Type B pancreatic cell (in vitro differentiated cells): ENCODE data around the gene PODXL. TPM values are rescaled to one million over a fixed set of nuclear protein-coding genes. Genes with fewer than 3 reads are reported as not detected.

Experiments used
- DNase-seq: peaks from one replicate; pipeline ENCODE4 v3.0.0; 2021; ENCODE audit warnings: mixed read lengths; ENCODE audit not compliant: unreplicated experiment; ENCODE audit errors: extremely low spot score
- H3K27ac Mint-ChIP-seq: 2 replicates; pipeline ENCODE4 v1.8.0; 2021; ENCODE audit warnings: mild to moderate bottlenecking, mixed read lengths
- H3K27me3 Mint-ChIP-seq: 2 replicates; pipeline ENCODE4 v1.8.0; 2021; ENCODE audit warnings: mixed read lengths
- H3K36me3 Mint-ChIP-seq: 2 replicates; pipeline ENCODE4 v1.8.0; 2021; ENCODE audit warnings: mixed read lengths
- H3K4me1 Mint-ChIP-seq: one replicate; pipeline ENCODE4 v1.8.0; 2021; ENCODE audit warnings: mixed read lengths; ENCODE audit not compliant: unreplicated experiment
- H3K4me3 Mint-ChIP-seq: 2 replicates; pipeline ENCODE4 v1.8.0; 2021; ENCODE audit warnings: mild to moderate bottlenecking, mixed read lengths
- H3K9me3 Mint-ChIP-seq: 2 replicates; pipeline ENCODE4 v1.8.0; 2021; ENCODE audit warnings: mixed read lengths
- total RNA-seq: library from RNA; stranded (reverse); gene quantifications from 2 replicates; pipeline ENCODE4 v1.2.1, GENCODE V29; 2021; ENCODE audit warnings: low replicate concordance
- TF ChIP-seq, protein P1 (sequence below): fragments of 200-600 bp; sonication (generic); conservative IDR thresholded peaks from 2 replicates; pipeline ENCODE4 v1.5.0; 2021; ENCODE audit warnings: antibody characterized with exemption, mild to moderate bottlenecking

Gene PODXL
- total RNA-seq, 1 donor from 2014 or later = 44.1 TPM

DNA sequence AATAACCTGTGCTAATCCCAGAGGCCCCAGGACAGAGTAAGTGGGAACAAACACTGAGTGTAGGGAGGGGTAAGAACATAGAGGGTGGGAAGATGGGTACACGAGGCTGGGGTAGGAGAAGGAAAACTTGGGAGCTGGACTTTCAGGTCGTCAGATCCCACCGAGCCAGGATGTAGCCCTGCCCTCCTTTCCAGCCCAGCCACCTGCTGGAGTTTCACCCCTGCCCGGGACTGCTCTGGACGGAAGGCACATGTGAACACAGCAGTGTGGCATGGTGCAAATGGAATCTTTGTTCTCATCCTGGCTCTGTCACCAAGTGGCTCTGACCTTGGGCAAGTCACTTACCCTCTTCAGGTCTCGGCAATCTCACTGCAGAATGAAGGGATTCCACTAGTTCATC is 52.8 kb downstream of the PODXL start:
- no peaks in the 10 kb centered on the region for H3K36me3 Mint-ChIP-seq
- TF ChIP-seq, protein P1, sequence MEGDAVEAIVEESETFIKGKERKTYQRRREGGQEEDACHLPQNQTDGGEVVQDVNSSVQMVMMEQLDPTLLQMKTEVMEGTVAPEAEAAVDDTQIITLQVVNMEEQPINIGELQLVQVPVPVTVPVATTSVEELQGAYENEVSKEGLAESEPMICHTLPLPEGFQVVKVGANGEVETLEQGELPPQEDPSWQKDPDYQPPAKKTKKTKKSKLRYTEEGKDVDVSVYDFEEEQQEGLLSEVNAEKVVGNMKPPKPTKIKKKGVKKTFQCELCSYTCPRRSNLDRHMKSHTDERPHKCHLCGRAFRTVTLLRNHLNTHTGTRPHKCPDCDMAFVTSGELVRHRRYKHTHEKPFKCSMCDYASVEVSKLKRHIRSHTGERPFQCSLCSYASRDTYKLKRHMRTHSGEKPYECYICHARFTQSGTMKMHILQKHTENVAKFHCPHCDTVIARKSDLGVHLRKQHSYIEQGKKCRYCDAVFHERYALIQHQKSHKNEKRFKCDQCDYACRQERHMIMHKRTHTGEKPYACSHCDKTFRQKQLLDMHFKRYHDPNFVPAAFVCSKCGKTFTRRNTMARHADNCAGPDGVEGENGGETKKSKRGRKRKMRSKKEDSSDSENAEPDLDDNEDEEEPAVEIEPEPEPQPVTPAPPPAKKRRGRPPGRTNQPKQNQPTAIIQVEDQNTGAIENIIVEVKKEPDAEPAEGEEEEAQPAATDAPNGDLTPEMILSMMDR = no peak
- H3K27ac Mint-ChIP-seq = no peak overlapping the region
- no peaks in the 10 kb centered on the region for H3K27me3 Mint-ChIP-seq
- DNase-seq = no peak
- no peak overlapping the region for H3K4me3 Mint-ChIP-seq
- peaks cover 31% of the 10 kb centered on the region for H3K4me1 Mint-ChIP-seq
- no peaks in the 10 kb centered on the region for H3K9me3 Mint-ChIP-seq

DNA sequence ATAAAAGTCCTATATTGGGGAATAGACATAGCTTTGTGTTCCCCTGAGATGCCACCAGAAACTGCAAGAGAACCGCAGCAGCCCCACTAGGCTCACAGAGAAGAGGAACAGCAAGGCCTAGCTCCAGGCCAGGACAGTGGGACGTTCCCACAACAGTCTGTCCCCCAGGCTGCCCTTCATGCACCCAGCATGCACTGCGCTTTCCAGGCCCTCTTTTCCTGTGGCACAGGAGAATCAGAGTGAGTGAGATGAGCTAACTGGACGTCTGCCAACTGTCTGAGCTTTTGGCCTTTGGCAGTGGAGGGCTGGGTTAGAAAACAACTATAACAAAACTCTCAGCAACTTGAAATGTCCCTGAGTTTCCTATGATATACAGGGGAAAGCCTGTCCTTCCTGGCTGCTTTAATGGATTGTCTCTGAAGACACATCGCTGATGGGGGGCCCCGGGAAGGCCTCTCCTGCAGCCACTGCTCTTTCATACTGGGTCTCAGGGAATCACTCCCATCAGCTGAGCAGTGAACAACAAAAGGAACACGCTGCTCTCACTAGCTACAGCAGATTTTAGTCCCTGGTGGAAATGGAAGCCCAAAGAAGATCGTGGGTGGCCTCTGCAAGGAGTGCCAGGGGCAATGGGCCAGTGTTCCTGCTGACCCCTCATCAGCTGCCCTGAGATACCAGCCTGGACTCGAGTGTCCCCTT is 53.5 kb downstream of the PODXL start:
- no peaks in the 10 kb centered on the region for H3K27me3 Mint-ChIP-seq
- no peaks in the 10 kb centered on the region for H3K9me3 Mint-ChIP-seq
- H3K27ac Mint-ChIP-seq = no peak overlapping the region
- no peak for DNase-seq
- no peaks in the 10 kb centered on the region for H3K36me3 Mint-ChIP-seq
- H3K4me1 Mint-ChIP-seq = peaks cover 27% of the 10 kb centered on the region
- TF ChIP-seq, protein P1 = no peak
- no peak overlapping the region for H3K4me3 Mint-ChIP-seq

DNA sequence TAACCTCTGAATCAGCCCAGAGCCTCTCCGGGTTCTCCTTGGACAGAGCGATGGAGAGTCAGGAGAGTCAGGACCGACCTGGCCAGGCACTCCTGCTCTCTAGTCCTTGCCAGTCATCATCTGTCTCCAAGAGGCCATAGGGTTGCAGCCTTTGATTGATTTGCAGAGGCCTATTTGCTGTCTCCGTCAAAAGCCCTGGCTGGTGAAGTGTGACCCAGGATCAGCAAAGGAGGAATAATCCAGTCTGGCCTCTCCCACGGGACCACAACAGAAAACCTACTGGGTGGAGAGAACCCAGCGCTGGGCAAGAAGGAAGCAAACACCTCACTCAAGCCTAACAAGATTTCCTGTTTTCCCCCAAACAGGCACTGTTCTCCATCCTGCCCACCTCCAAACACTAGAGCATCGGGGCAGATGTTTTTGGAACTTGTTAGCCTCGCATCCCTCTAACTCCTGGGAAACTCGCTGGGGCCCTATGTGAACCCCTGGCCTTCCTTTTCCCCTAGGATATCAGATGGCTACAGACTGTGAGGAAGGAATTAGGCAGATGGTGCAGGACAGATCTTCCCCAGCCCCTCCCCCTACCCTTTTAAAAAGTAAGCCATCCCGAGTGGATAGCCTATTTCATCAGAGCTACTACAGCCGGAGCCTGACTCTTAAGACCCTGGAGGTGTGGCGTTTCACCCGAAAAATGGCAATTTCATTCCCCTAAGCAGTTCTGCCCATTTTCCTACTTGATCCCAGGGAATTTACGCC is 54.3 kb downstream of the PODXL start:
- Mint-ChIP-seq H3K27me3 (no peaks in the 10 kb centered on the region), H3K27ac (no peak overlapping the region), H3K9me3 (no peaks in the 10 kb centered on the region), H3K36me3 (peaks cover 3% of the 10 kb centered on the region), H3K4me1 (peaks cover 25% of the 10 kb centered on the region), H3K4me3 (no peak overlapping the region)
- DNase-seq = no peak
- TF ChIP-seq, protein P1 = no peak

DNA sequence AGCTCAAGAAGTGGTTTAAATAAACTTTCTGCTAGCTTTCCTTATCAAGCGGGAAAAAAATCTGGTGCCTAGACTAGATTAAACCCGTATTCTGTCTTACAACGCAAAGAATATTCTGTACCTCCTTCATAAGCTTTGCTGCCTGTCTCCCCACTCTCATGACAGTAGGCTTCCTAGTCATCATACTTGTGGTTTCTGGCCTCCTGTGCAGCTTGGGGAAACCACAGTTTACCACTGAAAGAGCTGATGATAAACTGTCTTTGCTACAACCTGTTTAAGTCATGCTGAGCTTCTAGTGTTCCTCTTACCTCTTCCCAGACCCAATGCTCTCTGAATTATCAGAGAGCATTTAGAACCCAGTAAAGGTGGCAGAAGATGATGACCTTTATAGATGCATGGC is 55.0 kb downstream of the PODXL start:
- Mint-ChIP-seq H3K27ac (no peak overlapping the region), H3K9me3 (no peaks in the 10 kb centered on the region), H3K27me3 (no peaks in the 10 kb centered on the region), H3K36me3 (peaks cover 10% of the 10 kb centered on the region), H3K4me3 (no peak overlapping the region), H3K4me1 (peaks cover 25% of the 10 kb centered on the region)
- no peak for DNase-seq
- TF ChIP-seq, protein P1 = no peak

DNA sequence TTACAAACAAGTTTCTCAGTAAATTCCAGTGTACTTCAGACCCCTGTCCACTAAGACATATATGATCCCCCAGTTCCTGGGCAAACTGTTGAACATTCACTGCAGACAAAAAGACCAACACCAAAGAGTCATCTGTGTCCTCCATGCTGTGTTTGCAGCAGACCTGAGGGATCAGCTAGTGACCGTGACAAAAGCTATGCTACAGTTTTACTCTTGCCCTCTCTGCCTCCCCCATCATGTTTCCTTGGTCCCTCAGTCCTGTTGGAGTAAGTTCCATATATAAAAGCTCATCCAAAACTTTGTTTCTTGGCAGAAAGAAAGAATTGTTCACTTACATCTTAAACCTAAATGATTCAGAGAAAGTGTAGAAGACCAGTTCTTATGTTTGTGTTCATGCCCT is 56.1 kb downstream of the PODXL start:
- DNase-seq = no peak
- H3K36me3 Mint-ChIP-seq = peaks cover 13% of the 10 kb centered on the region
- TF ChIP-seq, protein P1 = no peak
- peaks cover 25% of the 10 kb centered on the region for H3K4me1 Mint-ChIP-seq
- no peaks in the 10 kb centered on the region for H3K9me3 Mint-ChIP-seq
- H3K4me3 Mint-ChIP-seq = no peak overlapping the region
- H3K27ac Mint-ChIP-seq = peak overlapping the region; percentile 18
- H3K27me3 Mint-ChIP-seq = no peaks in the 10 kb centered on the region
